HepG2 (cell line): ENCODE data around the gene FBXW4. TPM values are rescaled to one million over a fixed set of nuclear protein-coding genes. Genes with fewer than 3 reads are reported as not detected.
A peak's percentile ranks its signal among the peaks of the same experiment; 100 is the strongest.

ENCODE experiments used
- ATAC-seq: fragments of 200-7000 bp; cut with Tn5 transposase; 3 replicates; pipeline ENCODE4 v1.9.1; 2020; ENCODE audit warnings: mild to moderate bottlenecking, moderate library complexity
- BruUV-seq: library from RNA; stranded (reverse); fragments of 400-500 nt; replicated peaks from 2 replicates; lab custom pipeline; 2021; lab: Mats Ljungman, UMichigan
- CTCF ChIA-PET: fragments of 300-600 bp; formaldehyde crosslinking; extraction: SDS; loops from one replicate; lab custom pipeline; 2021; ENCODE audit warnings: low total read pairs, inconsistent platforms, low intra/inter-chr PET ratio; lab: Yijun Ruan, JAX
- POLR2A ChIA-PET: fragments of 350-600 bp; sonication (Branson Sonifier 250); formaldehyde crosslinking; loops from one replicate; lab custom pipeline; 2020; ENCODE audit warnings: antibody characterized with exemption, inconsistent platforms; lab: Yijun Ruan, JAX
- DNase-seq: peaks from one replicate; pipeline ENCODE4 v3.0.0-alpha.2; 2015; ENCODE audit warnings: low spot score
- FAIRE-seq: peaks from 3 replicates; lab custom pipeline; 2011; peaks lifted over from hg19 to GRCh38; lab: Jason Lieb, UNC
- H2AFZ ChIP-seq: one replicate; pipeline ENCODE4 v1.6.1; 2011; ENCODE audit warnings: low read length, inconsistent platforms
- H3K27ac ChIP-seq: fragments of 300-600 bp; 3 replicates; pipeline ENCODE4 v1.8.0; 2011; ENCODE audit warnings: mixed run types, mild to moderate bottlenecking, mixed read lengths, low read length, inconsistent platforms; ENCODE audit not compliant: insufficient read depth; ENCODE audit errors: extremely low read length
- H3K27me3 ChIP-seq, 2 experiments: fragments of 200-600 bp in 1 of 2; 2 replicates in 1 of 2; 3 replicates in 1 of 2; pipeline versions ENCODE4 v1.6.0 to v1.8.0; 2011; ENCODE audit warnings: low read length in 2 of 2, mild to moderate bottlenecking in 2 of 2, moderate library complexity in 2 of 2, inconsistent platforms in 1 of 2; ENCODE audit not compliant: insufficient read depth in 2 of 2, control insufficient read depth in 1 of 2
- H3K36me3 ChIP-seq, 2 experiments: fragments of 200-600 bp in 1 of 2; replicated peaks in 1 of 2; 2 replicates in 1 of 2; 3 replicates in 1 of 2; pipeline versions ENCODE4 v1.5.1 to v1.8.0; 2011; ENCODE audit warnings: low read length in 2 of 2, inconsistent platforms in 1 of 2; ENCODE audit not compliant: insufficient read depth in 2 of 2, control insufficient read depth in 1 of 2
- H3K4me1 ChIP-seq: 2 replicates; pipeline ENCODE4 v1.5.1; 2012; ENCODE audit warnings: low read length, inconsistent platforms; ENCODE audit not compliant: insufficient read depth
- H3K4me2 ChIP-seq: 2 replicates; pipeline ENCODE4 v1.6.0; 2011; ENCODE audit warnings: low read depth, low read length, inconsistent platforms
- H3K4me3 ChIP-seq, 3 experiments: fragments of 200-600 bp in 1 of 3; sonication (generic), shearing (Covaris generic) in 1 of 3; replicated peaks in 1 of 3; 2 replicates each; pipeline ENCODE4 v1.5.1; 2011 to 2016; ENCODE audit warnings: low read length in 3 of 3, inconsistent platforms in 2 of 3, low read depth in 2 of 3, mild to moderate bottlenecking in 2 of 3, control low read depth in 1 of 3, mixed read lengths in 1 of 3; ENCODE audit not compliant: insufficient read depth in 1 of 3
- H3K79me2 ChIP-seq: one replicate; pipeline ENCODE4 v1.6.1; 2011; ENCODE audit warnings: low read length, inconsistent platforms; ENCODE audit not compliant: insufficient read depth
- H3K9ac ChIP-seq: 2 replicates; pipeline ENCODE4 v1.6.0; 2011; ENCODE audit warnings: mild to moderate bottlenecking, low read depth, low read length, inconsistent platforms; ENCODE audit not compliant: insufficient read depth
- H3K9me3 ChIP-seq: 2 replicates; pipeline ENCODE4 v1.5.1; 2012; ENCODE audit warnings: mild to moderate bottlenecking, low read length
- H4K20me1 ChIP-seq: 2 replicates; pipeline ENCODE4 v1.6.0; 2011; ENCODE audit warnings: inconsistent platforms, mild to moderate bottlenecking, low read length, moderate library complexity; ENCODE audit not compliant: insufficient read depth
- DMAP1 ChIP-seq: IDR thresholded peaks from 2 replicates; pipeline ENCODE4 v1.6.1; 2016
- ELF1 ChIP-seq: sonication (generic); formaldehyde crosslinking; IDR thresholded peaks from 2 replicates; pipeline ENCODE4 v1.4.0; 2020; ENCODE audit warnings: missing genetic modification reagents
- GATAD1 ChIP-seq: IDR thresholded peaks from 2 replicates; pipeline ENCODE4 v1.6.1; 2016; ENCODE audit warnings: missing genetic modification reagents, missing compliant biosample characterization
- MEIS1 ChIP-seq: sonication (generic); formaldehyde crosslinking; IDR thresholded peaks from 2 replicates; pipeline ENCODE4 v1.9.0; 2021; ENCODE audit warnings: mild to moderate bottlenecking, missing genetic modification reagents, moderate library complexity, borderline replicate concordance
- MXD3 ChIP-seq: IDR thresholded peaks from 2 replicates; pipeline ENCODE4 v1.6.1; 2016; ENCODE audit warnings: mild to moderate bottlenecking, missing biosample characterization, missing genetic modification reagents
- NCOA5 ChIP-seq: sonication (generic); formaldehyde crosslinking; IDR thresholded peaks from 2 replicates; pipeline ENCODE4 v1.4.0; 2020; ENCODE audit warnings: missing genetic modification reagents
- PHF8 ChIP-seq: sonication (generic); formaldehyde crosslinking; IDR thresholded peaks from 2 replicates; pipeline ENCODE4 v1.5.0; 2020; ENCODE audit warnings: missing genetic modification reagents
- ZNF441 ChIP-seq: sonication (generic); formaldehyde crosslinking; IDR thresholded peaks from 2 replicates; pipeline ENCODE4 v1.7.0; 2021; ENCODE audit warnings: missing genetic modification reagents, borderline replicate concordance
- ZNF615 ChIP-seq: sonication (generic); formaldehyde crosslinking; IDR thresholded peaks from 2 replicates; pipeline ENCODE4 v1.5.0; 2020; ENCODE audit warnings: mild to moderate bottlenecking, missing genetic modification reagents, borderline replicate concordance
- ZNF646 ChIP-seq: sonication (generic); formaldehyde crosslinking; IDR thresholded peaks from 2 replicates; pipeline ENCODE4 v1.9.0; 2021; ENCODE audit warnings: mild to moderate bottlenecking, missing genetic modification reagents
- ZSCAN5A ChIP-seq: sonication (generic); formaldehyde crosslinking; IDR thresholded peaks from 2 replicates; pipeline ENCODE4 v1.8.0; 2022; ENCODE audit warnings: mild to moderate bottlenecking, missing genetic modification reagents, borderline replicate concordance
- WGBS: methylation state at CpG from one replicate; pipeline ENCODE4 v1.1.6; 2017; ENCODE audit warnings: low lambda C conversion rate; 5-methylcytosine and 5-hydroxymethylcytosine counted together
- in situ Hi-C: cut with HindIII; loops from 2 replicates; pipeline ENCODE4 v1.10.0; 2017; ENCODE audit warnings: low pct_unique_long_range_greater_than_20kb; ENCODE audit not compliant: extremely low pct_ligation_motif_present
- intact Hi-C: fragments of 100-400 bp; cut with micrococcal nuclease; formaldehyde crosslinking; loops from one replicate; pipeline ENCODE4 v1.10.0; 2022; ENCODE audit not compliant: unreplicated experiment
- polyA plus RNA-seq, 8 experiments: library from polyadenylated mRNA; depleted of rRNA in 3 of 8; stranded (reverse) in 7 of 8; unstranded in 1 of 8; fragments of >200 nt; fragmentation: Illumina TruSeq in 4 of 8; extraction: Trizol in 4 of 8; gene quantifications; 2 replicates each; pipeline versions ENCODE4 v1.2.1 to v1.2.3, GENCODE V29; 2011 to 2016; ENCODE audit warnings: low read depth in 4 of 8, missing spikeins in 1 of 8, mixed read lengths in 1 of 8; ENCODE audit not compliant: insufficient read depth in 1 of 8
- total RNA-seq, 5 experiments: library from RNA; depleted of rRNA; stranded (reverse); fragments of >200 nt; fragmentation: Illumina TruSeq; extraction: Trizol; gene quantifications; 2 replicates each; pipeline ENCODE4 v1.2.3, GENCODE V29; 2016; ENCODE audit warnings: low read depth in 1 of 5
- TF ChIP-seq, protein P1 (sequence below), 2 experiments: fragments of 450-650 bp in 1 of 2; sonication (generic) in 1 of 2; formaldehyde crosslinking; IDR thresholded peaks; 2 replicates each; pipeline versions ENCODE4 v1.5.0 to v1.8.0; 2020 to 2022; ENCODE audit warnings: mild to moderate bottlenecking in 1 of 2, missing genetic modification reagents in 1 of 2

The FBXW4 gene
- total and polyA plus RNA-seq, 2 of the 13 experiments (the other 11 are each of a cell fraction or from before 2014, with no cell fraction given): 23.5 to 33.7 TPM

DNA sequence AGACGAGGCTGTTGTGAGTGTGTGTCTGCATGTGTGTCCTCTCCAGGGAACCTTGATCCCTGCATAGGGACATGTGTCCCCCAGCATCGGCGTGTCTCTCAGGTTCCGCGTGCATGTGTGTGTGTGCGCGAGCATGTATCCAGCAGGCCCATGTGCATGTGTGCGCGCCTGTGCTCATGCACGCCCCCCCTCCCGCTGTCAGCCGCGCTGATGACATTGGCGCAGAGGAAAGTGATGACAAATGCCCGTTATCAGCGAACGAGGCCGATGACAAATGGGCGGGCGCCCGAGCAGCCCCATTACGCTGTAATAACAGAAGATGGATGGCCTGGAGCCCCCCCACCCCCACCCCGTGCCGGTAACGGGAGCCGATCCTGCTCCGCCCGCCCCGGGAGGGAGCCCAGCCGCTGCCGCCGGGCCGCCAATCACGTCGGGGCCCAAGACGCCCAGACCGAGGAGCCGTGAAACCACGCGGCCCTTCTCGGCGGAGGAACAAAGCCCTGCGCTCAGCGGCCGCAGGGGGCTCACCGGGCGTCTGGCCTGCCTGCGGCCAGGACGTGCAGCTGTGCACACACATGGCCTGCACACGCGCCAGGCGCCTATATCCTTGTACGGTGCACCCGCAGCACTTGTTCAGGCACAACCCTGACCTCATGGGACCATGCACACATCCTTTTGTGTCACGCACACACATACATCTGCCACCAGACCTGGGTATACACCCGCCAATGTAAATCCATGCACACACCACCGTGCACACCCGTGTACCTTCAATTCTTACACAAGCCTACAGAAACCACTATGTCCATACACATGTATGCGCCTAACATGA is 128.4 kb downstream of the FBXW4 start:
- peak overlapping the region; percentile 86 for H3K4me2 ChIP-seq
- no peaks in the 10 kb centered on the region for H3K36me3 ChIP-seq
- 34% methylated on average over 7 of the region's 59 CpGs for WGBS
- H3K9ac ChIP-seq: 0 out of 2 replicates have a peak overlapping the region, but pooled peaks have one; percentile 6
- POLR2A ChIA-PET: no interaction called here
- DNase-seq (no peak), ATAC-seq (peak; percentile 46), FAIRE-seq (no peak)
- CTCF ChIA-PET: no interaction called here
- in situ Hi-C loops: loop anchor here (5.0 kb wide), 1 partner anchor 354 kb away; no protein-coding TSS in a partner anchor
- peaks cover 46% of the 10 kb centered on the region for H3K4me1 ChIP-seq
- intact Hi-C loops: loop anchor here (2.0 kb wide), 1 partner anchor 72 kb away; no protein-coding TSS in a partner anchor
- peaks cover 0 to 55% of the 10 kb centered on the region in 2 experiments; a peak in 4 of 5 replicates for H3K27me3 ChIP-seq
- no peak overlapping the region for H3K27ac ChIP-seq
- no peaks in the 10 kb centered on the region for H3K9me3 ChIP-seq
- H4K20me1 ChIP-seq: no peaks in the 10 kb centered on the region
- H3K79me2 ChIP-seq: no peaks in the 10 kb centered on the region
- no TSS peak for BruUV-seq
- H3K4me3 ChIP-seq: peak overlapping the region; percentile 27 to 62 (median 33); a peak in 5 of 6 replicates
- no peak overlapping the region for H2AFZ ChIP-seq
- TF ChIP-seq ZNF646 (CRISPR knock-in tag) (peak; percentile 63; the same call in 1 of the 2 replicates), PHF8 (no peak), MEIS1 (no peak), ZNF615 (no peak), MXD3 (CRISPR knock-in tag) (no peak), ELF1 (CRISPR knock-in tag) (no peak), ZSCAN5A (no peak), GATAD1 (CRISPR knock-in tag) (no peak), DMAP1 (no peak), ZNF441 (CRISPR knock-in tag) (no peak), NCOA5 (CRISPR knock-in tag) (no peak)
- TF ChIP-seq, protein P1, sequence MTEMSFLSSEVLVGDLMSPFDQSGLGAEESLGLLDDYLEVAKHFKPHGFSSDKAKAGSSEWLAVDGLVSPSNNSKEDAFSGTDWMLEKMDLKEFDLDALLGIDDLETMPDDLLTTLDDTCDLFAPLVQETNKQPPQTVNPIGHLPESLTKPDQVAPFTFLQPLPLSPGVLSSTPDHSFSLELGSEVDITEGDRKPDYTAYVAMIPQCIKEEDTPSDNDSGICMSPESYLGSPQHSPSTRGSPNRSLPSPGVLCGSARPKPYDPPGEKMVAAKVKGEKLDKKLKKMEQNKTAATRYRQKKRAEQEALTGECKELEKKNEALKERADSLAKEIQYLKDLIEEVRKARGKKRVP (CRISPR knock-in tag; IDR thresholded peaks at IDR 0.05): no peak
